ENCODE data around the gene TANGO6. TPM values are rescaled to one million over a fixed set of nuclear protein-coding genes. Genes with fewer than 3 reads are reported as not detected.
A peak's percentile ranks its signal among the peaks of the same experiment; 100 is the strongest.
"Not testable (repeated sequence)": the region's sequence is repeated elsewhere in the genome, so short reads cannot be mapped to it uniquely, and the experiment has no call there.

TANGO6 gene
- total RNA-seq, 1 donor: 22.4 TPM

GRCh38 chr16:69056421-69056820, 213.1 kb downstream of the TANGO6 start:
- no peak for DNase-seq (ENCODE audit: low read depth)
- no peak for TF ChIP-seq CTCF (IDR thresholded peaks at IDR 0.05; ENCODE audit: insufficient read depth, low read length)
- no peak overlapping the region for H3K4me3 ChIP-seq (ENCODE audit: low read depth, low read length)

- TF ChIP-seq CTCF (IDR thresholded peaks at IDR 0.05; ENCODE audit: insufficient read depth, low read length): no peak
- DNase-seq (ENCODE audit: low read depth): peak; percentile 91
- no peak overlapping the region for H3K4me3 ChIP-seq (ENCODE audit: low read depth, low read length)
Measured at GRCh38 chr16:69057400-69058378, 214.4 kb downstream of the TANGO6 start.

- not testable (repeated sequence) for DNase-seq (ENCODE audit: low read depth); H3K4me3 ChIP-seq (ENCODE audit: low read depth, low read length)
Measured at GRCh38 chr16:69063491-69063890, 220.2 kb downstream of the TANGO6 start.

GRCh38 chr16:69064124-69064763, 220.9 kb downstream of the TANGO6 start:
- no peak for DNase-seq (ENCODE audit: low read depth)
- no peak overlapping the region for H3K4me3 ChIP-seq (ENCODE audit: low read depth, low read length)
- no peak for TF ChIP-seq CTCF (IDR thresholded peaks at IDR 0.05; ENCODE audit: insufficient read depth, low read length)

GRCh38 chr16:69064764-69065313, 221.5 kb downstream of the TANGO6 start:
- DNase-seq (ENCODE audit: low read depth): no peak

GRCh38 chr16:69069504-69069903, 226.2 kb downstream of the TANGO6 start:
- H3K4me3 ChIP-seq (ENCODE audit: low read depth, low read length): no peak overlapping the region
- DNase-seq (ENCODE audit: low read depth): no peak
- TF ChIP-seq CTCF (IDR thresholded peaks at IDR 0.05; ENCODE audit: insufficient read depth, low read length): no peak

More at GRCh38 chr16:69064764-69065313, 221.5 kb downstream of the TANGO6 start:
- TF ChIP-seq CTCF (IDR thresholded peaks at IDR 0.05; ENCODE audit: insufficient read depth, low read length): no peak
- no peak overlapping the region for H3K4me3 ChIP-seq (ENCODE audit: low read depth, low read length)

- no peak overlapping the region for H3K4me3 ChIP-seq (ENCODE audit: low read depth, low read length)
- TF ChIP-seq CTCF (IDR thresholded peaks at IDR 0.05; ENCODE audit: insufficient read depth, low read length): no peak
- no peak for DNase-seq (ENCODE audit: low read depth)
Measured at GRCh38 chr16:69071036-69071435, 227.7 kb downstream of the TANGO6 start.
